ENCODE measurements around the gene TMEM266. TPM values are rescaled to one million over a fixed set of nuclear protein-coding genes. Genes with fewer than 3 reads are reported as not detected.

The TMEM266 gene
- polyA plus RNA-seq, 3 donors: 11.1 to 11.6 (median 11.1) TPM

GRCh38 chr15:76221085-76221767, 161.4 kb downstream of the TMEM266 start:
- no peak for DNase-seq (ENCODE audit: low read depth in 3 of 3, low spot score in 2 of 3)

- no peak for DNase-seq (ENCODE audit: low read depth in 3 of 3, low spot score in 2 of 3)
Observed at GRCh38 chr15:76222159-76222558, 162.4 kb downstream of the TMEM266 start.

DNA sequence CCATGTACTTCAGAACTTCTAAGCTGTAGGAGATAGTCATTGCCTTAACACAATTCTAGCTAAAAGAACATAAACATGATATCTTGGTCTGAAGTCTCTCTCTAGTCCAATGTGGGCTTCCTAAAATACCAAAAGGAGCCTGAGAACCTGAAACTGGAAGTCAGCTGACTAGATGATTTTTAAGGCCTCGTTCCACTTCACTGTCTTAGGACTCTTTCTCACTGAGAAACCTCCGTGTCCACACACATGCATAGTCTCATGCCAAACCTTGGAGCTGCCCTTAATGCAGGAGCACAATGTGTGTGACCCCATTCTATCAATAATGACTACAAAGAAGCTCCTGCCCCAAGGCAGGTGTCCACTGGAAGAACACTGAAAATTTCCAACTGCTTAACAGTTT, 163.7 kb downstream of the TMEM266 start:
- DNase-seq (ENCODE audit: low read depth in 3 of 3, low spot score in 2 of 3): no peak

- no peak for DNase-seq (ENCODE audit: low read depth in 3 of 3, low spot score in 2 of 3)
Observed at GRCh38 chr15:76229266-76229665, 169.5 kb downstream of the TMEM266 start.

DNA sequence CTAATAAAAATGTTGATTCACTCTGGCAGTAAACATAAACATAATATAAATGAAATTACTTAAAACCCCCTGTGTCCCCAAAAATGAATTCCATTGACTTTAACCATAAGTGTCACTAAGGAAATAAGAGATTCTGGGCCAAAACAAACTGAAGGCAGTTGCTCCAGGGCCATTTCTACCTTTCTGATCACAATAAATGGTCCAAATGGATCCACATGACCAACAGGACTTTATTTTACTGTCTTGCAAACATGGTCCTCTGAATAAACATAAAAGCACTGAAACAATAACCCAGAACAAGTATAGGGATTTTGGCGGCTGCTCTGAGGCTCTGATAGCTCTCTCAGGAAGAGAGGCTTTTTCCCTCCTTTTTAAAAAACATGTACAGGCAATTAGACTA, 174.1 kb downstream of the TMEM266 start:
- DNase-seq (ENCODE audit: low read depth in 3 of 3, low spot score in 2 of 3): no peak

GRCh38 chr15:76234337-76234889, 174.6 kb downstream of the TMEM266 start:
- no peak for DNase-seq (ENCODE audit: low read depth in 3 of 3, low spot score in 2 of 3)

GRCh38 chr15:76235186-76235826, 175.5 kb downstream of the TMEM266 start:
- no peak for DNase-seq (ENCODE audit: low read depth in 3 of 3, low spot score in 2 of 3)

GRCh38 chr15:76236350-76236749, 176.6 kb downstream of the TMEM266 start:
- no peak for DNase-seq (ENCODE audit: low read depth in 3 of 3, low spot score in 2 of 3)

DNA sequence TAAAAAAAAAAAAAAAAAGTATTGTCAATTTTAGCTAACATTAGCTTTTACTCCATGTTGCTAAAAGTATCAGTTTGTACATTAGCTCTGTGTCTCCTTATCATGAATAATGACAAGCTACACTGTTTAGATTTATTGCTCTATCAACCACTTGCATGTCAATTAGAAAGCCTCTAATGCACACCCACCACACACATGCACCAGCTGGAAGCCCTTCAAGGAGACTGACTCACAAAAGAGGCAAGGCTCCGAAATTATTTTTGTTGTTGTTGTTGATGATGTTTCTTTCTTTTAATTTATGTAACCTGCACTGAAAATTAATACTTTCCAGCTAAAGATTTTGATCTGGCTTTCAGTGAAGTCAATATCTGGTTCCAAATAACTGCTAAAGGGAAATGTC, 180.0 kb downstream of the TMEM266 start:
- DNase-seq (ENCODE audit: low read depth in 3 of 3, low spot score in 2 of 3): no peak

- DNase-seq (ENCODE audit: low read depth in 3 of 3, low spot score in 2 of 3): no peak
Observed at GRCh38 chr15:76245072-76245610, 185.4 kb downstream of the TMEM266 start.

DNA sequence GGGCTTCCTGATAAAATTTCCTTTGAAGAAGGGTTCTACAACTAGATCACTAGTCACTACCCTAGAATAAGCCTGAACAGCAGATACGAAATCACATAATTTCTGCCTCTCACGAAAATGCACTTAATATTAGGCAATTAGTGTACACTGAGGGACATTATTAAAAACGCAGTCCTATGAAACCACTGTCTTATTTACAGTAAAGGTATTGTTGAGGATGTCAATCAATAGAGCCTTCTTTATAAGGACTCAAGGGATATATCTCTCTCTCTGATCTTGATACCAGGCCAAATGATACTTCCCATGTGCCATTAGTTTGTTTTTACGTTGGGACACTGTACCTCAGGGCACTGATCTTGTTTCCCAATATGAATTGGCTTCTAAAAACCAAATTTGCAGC, 191.9 kb downstream of the TMEM266 start:
- DNase-seq (ENCODE audit: low read depth in 3 of 3, low spot score in 2 of 3): no peak

- DNase-seq (ENCODE audit: low read depth in 3 of 3, low spot score in 2 of 3): no peak
Observed at GRCh38 chr15:76252249-76252648, 192.5 kb downstream of the TMEM266 start.

DNA sequence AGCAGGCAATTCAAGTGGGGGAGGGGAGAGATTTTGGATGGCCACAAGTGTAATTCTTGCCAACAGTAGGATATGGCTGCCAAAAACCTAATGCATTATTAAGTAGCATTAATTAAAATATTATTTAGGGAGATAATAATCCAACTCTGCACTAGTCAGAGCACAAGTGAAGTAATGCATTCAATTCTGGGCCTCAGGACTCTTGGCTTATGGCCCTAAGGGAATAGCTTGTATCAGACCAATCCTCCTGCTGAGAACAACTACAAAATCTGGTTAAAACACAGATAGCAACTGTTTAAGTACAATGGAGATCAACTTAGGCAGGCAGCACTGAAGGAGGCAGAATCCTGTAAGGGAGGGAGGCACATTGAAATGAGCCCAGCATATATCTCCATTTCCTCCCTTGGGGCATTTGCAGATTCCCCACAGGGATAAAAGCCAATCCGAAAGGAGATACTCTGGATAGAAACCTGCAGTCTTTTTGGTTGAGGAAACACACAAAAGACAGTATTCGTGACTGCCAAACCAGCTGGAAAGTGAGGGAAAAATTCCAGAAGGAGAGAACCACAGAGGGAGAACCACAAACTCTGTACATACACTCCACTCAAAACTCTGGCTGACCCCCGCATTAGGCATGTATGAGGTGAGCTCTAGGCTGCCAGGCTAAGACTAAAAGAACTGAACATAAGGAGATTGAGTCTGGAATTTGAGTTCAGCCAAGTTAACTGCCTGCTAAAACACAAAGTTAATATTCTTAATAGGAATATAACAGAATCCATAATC, 194.1 kb downstream of the TMEM266 start:
- DNase-seq (ENCODE audit: low read depth in 3 of 3, low spot score in 2 of 3): no peak

Other genes starting within 250 kb of the TMEM266 start
- gene UBE2Q2, start 216.5 kb upstream of the TMEM266 start, polyA plus RNA-seq (ENCODE audit: insufficient read length in 3 of 3): 10 to 100 TPM; 51.8 to 57.8 (median 55.8) TPM
- 10 to 100 TPM; 49.2 to 54.3 (median 51.2) TPM for gene FBXO22, start 156.1 kb upstream of the TMEM266 start, polyA plus RNA-seq (ENCODE audit: insufficient read length in 3 of 3)
- 1 to 10 TPM; 2.9 to 5.4 (median 4.5) TPM for gene NRG4, start 47.6 kb upstream of the TMEM266 start, polyA plus RNA-seq (ENCODE audit: insufficient read length in 3 of 3)

All from right renal cortex interstitium (tissue), 3 donors.